Left hindlimb (tissue), 1 donor: ENCODE measurements around the gene LIMS3.
"Not testable (repeated sequence)": the region's sequence is repeated elsewhere in the genome, so short reads cannot be mapped to it uniquely, and the experiment has no call there.

ENCODE experiments used
- DNase-seq: peaks from one replicate; pipeline ENCODE4 v3.0.0-alpha.2; 2018

Gene LIMS3

DNA sequence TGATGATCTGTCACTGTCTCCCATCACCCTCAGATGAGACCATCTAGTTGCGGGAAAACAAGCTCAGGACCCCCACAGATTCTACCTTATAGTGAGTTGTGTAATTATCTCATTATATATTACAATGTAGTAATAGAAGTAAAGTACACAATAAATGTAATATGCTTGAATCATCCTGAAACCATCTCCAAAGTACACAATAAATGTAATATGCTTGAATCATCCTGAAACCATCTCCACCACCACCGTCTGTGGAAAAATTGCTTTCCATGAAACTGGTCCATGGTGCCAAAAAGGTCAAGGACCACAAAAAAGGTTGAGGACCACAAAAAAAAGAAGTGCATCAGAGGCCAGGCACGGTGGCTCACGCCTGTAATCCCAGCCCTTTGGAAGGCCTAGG is 29.3 kb downstream of the LIMS3 start:
- DNase-seq: not testable (repeated sequence)

DNA sequence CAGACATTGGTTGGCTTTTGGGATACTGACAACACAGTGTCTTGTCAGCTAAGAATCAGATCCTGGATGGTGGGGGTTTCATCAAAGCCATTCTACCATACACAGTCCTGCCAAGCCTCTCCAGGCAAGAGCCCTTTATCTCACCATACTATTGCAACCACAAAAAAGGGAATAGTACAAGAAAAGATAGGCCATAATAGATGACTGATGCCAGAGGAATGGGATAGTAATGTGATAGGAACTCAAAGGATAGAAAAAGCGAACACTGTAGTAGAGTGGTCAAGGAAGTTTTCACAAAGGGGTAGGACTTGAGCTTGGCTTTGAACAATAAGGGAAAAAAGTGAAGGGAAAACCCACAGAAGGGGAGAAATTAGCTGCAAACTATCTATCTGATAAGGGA is 30.7 kb downstream of the LIMS3 start:
- not testable (repeated sequence) for DNase-seq

DNA sequence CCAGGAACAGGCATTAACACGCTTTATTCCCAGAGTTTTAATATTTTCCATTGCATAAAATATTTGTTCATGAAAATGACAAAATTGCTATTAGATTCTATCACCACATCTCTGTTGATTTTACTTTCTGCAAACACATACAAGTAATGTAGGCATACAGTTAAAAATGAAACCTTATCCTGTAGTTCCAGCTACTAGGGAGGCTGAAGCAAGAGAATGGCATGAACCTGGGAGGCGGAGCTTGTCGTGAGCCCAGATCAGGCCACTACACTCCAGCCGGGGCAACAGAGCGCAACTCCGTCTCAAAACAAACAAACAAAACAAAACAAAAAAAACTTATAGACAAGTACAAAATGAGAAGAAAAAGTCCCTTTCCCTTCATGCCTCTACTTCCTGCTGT is 38.0 kb downstream of the LIMS3 start:
- DNase-seq: not testable (repeated sequence)

DNA sequence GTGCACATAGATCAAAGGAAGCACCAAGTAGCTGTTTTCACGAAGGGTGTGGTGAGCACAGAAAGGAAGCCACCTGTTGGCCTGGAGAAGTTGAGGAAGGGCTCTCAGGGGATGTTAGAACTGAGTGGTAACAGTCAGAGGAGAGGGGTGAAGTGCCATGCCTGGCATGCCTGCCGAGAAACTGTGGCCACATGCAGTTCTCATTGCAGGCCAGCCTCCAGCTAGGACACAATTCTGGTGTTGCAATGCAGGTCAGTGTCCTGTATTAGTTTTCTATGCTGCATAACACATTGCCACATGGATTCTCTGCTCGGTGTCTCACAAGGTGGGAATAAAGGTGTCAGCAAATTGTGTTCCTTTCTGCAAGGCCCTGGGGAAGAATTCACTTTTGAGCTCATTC is 46.9 kb downstream of the LIMS3 start:
- not testable (repeated sequence) for DNase-seq

DNA sequence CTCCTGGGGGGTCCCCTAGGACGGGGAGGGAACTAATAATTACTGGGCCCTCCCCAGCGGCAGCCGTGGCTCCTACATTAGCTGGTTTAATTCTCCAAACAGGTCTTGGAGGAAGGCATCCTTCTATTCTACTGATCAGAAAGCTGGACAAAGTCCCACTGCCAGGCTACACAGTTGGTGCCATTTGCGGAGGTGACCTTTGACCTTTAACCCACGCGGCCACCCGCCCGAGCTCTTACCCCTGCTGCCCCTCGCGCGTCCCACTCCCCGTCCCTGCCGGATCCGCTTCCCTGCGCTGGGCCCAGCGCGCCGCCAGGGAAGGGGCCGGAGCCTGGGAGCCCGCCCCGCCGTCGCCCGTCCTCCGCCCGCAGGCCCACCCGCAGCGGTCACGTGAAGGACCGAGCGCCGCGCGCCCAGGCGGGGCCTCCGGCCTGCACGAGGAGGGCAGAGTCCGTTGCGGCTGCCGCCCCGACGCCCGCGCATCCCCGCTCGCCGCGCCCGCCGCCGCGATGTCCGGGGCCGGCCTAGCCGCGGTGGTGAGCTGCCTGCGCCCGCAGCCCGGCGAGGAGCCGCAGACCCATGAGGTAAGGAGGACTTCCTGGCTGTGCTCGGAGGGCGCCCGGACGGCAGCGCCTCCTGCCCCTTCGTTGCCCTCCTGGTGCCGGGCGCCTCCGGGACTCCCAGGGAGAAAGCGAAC is 48.9 kb downstream of the LIMS3 start:
- not testable (repeated sequence) for DNase-seq

DNA sequence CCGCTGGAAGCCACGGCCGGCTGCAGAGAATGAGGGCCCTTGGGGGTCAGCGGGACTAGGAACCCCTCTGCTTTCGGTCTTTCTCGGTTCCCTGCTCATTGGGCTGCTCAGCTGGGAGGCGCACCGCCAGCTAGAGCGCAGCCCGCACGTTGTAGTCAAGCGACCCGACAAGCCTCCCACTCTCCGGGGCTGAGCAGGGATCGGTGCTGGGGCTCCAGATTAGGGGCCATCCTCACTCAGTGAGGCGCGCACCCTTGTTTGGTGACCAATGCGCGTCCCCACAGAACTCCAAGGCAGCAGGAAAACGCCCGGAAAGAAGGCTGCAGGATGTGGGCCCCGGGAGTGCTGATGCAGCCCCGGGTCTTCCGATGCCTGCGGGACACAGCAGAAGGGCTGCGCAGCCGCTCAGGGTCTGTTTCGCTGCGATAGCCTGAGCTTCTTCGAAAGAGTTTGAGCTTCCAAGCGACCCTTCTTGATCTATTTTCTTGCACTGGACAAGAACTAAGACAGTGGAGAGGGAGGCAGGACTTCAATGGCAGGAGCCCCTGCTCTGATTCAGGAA is 49.6 kb downstream of the LIMS3 start:
- not testable (repeated sequence) for DNase-seq

DNA sequence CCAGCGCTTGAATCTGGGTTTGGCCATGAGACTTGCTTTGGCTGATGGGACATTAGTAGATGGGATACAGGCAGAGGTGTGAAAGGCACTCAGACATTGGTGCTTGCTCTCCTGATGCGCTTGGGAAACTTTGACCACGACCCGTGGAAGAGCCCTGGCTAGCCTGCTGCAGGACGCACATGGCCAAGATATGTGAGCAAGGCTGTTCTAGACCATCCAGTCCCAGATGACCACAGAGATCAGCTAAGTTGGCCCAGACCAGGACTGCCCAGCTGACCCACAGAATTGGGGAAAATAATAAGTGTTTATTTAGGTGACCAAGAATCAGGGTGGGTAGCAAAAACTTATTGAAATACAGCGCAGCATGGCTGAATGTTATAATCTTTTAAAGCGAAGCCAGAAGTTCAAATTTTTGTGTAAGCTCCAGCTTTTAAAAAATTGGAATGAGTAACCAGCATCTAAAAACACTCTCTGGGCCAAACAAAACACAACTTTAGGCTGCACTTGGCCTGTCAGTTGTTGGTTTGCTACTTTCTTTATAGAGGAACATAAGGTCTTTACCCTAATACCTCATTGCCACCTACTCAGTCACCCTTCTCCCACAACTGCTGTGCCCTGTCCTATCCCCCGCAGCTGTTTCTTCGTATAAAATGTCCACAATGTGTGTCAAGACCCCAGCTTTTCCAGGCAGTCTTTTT is 51.8 kb downstream of the LIMS3 start:
- DNase-seq: not testable (repeated sequence)

DNA sequence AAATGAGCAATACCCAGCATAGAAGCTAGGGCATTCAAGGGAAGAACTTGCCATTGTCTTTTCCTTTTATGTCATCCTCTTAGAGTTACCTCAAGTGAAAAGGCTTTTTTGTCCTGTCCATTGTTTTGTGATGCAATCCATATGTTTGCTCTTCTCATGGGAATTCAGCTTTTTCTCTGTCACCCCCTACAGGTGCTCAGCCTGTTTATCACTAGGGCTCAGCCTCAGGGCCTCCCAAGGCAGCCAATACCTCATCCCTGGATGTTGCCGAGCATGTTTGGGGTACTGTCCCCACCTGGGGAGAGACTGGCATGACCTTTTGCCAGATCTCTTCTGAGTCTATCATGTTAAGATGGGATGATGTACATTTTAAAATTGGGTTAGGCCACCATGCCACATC is 65.5 kb downstream of the LIMS3 start:
- not testable (repeated sequence) for DNase-seq

DNA sequence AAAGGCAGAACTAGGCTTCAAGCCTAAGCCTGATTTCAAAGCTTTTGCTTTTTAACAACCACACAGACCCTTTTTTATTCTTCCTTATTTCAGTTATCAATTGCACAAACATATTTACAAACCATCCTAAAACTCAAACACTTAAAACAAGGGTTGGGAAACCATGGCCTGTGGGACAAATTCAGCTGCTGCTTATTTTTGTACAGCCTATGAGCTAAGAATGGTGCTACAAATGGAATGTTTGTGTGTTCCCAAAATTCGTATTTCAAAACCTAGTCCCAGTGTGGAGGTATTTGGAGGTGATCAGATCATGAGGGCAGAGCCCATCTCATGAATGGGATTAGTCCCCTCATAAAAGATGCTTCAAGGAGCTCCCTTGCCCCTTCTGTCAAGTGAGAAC is 67.0 kb downstream of the LIMS3 start:
- not testable (repeated sequence) for DNase-seq

DNA sequence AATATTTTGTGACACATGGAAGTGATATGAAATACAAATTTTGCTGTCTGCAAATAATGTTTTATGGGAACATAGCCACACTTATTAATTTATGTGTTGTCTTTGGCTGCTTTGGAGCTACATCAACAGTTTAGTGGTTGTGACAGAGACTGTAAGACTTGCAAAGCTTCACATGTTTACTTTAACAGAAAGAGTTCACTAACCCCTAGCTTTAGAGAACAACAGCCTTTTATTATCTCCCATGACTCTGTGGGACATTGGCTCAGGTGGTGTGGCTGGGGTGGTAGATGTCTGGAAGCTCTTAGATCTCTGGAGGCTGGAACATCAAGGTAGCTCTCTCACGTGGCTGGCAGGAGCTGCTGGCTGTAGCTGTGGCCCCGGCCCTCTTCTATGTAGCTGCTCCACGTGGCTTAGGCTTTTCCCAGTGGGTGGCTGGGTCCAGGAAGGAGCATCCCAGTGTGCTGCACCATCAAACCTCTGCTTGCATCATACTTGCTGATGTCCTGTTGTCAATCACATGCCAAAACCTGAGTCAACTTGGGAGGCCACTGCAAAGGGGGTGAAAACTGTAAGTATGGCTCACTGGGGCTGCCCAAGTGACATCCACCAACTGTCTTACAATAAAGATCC is 67.7 kb downstream of the LIMS3 start:
- DNase-seq: not testable (repeated sequence)

DNA sequence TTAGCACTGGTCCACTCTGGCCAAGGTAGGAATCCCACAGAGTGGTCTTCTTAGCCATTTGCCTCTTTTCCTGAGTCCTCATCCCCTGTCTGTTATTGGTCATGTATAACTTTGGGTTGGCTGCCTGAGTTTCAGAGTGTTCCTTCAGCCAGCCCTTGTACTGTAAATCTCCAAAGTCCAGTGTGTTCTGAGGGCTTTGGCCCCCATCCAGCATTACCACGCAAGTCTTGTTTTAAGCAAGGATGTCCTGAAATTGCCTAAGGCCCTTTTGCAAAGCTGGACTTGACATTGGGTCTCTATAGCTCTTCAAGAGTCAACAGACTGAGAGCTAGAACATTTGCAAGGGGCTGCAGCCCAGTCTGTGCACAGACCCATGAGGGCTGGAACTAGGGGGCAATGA is 68.4 kb downstream of the LIMS3 start:
- not testable (repeated sequence) for DNase-seq

DNA sequence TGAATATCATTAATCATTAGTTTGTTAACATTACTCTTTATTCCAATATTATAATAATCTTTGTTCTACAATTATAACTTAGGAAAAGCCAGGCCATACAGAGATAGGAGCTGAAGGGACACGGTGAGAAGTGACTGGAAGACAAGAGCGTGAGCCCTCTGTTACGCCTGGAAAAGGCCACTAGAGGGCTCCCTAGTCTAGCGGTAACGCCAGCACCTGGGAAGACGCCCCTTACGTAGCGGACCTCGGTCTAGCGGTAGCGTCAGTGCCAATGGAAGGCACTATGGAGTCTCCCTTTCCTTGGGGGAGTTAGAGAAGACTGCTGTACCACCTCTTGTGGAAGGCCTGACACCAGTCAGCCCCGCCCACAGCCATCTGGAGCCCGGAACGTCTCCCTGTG is 71.4 kb downstream of the LIMS3 start:
- DNase-seq: not testable (repeated sequence)

DNA sequence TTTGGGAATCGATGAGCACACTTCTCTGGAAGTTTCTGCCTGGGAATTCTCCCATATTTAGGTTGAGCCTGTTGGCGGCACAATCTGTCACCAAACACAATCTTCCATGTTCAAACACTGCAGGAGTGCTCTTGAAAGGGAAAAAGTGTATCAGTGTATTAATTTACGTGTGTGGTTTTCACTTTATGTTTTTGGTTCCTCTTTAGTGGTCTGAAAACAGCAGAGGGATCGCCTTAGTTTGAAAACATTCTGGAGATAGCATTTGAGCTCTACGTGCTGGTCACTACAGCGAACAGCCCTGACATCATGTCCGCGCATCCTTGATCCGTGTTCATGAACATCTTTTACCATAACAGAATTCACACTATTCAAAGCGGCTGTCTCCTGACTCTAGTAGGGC is 73.2 kb downstream of the LIMS3 start:
- not testable (repeated sequence) for DNase-seq
